SK-N-SH (cell line): ENCODE data around the gene WNK2. TPM values are rescaled to one million over a fixed set of nuclear protein-coding genes. Genes with fewer than 3 reads are reported as not detected.

Experiments
- CTCF ChIA-PET: fragments of 300-600, 350-600 bp; formaldehyde crosslinking; extraction: SDS; loops from one replicate; lab custom pipeline; 2021; lab: Yijun Ruan, JAX
- POLR2A ChIA-PET: fragments of 350-600 bp; sonication (Branson Sonifier 250); formaldehyde crosslinking; extraction: SDS; loops from one replicate; lab custom pipeline; 2020; ENCODE audit warnings: antibody characterized with exemption, inconsistent platforms; lab: Yijun Ruan, JAX
- DNase-seq: peaks from one replicate; pipeline ENCODE4 v3.0.0; 2012
- H2AFZ ChIP-seq: fragments of 200-600 bp; sonication (generic); 2 replicates; pipeline ENCODE4 v1.8.1; 2016; ENCODE audit warnings: antibody characterized with exemption, mild to moderate bottlenecking, low read depth
- H3F3A ChIP-seq: fragments of 200-600 bp; sonication (generic); replicated peaks from 2 replicates; pipeline ENCODE3; 2016; ENCODE audit warnings: antibody characterized with exemption, mild to moderate bottlenecking; ENCODE audit not compliant: insufficient read depth
- H3K27ac ChIP-seq, 2 experiments: fragments of 200-500 bp in 1 of 2; fragments of 200-600 bp in 1 of 2; sonication (Bioruptor generic) in 1 of 2; sonication (generic), shearing (Covaris generic) in 1 of 2; 2 replicates each; pipeline versions ENCODE4 v1.5.1 to v1.6.1; 2014 to 2016; ENCODE audit warnings: low read depth in 2 of 2, inconsistent platforms in 1 of 2, low read length in 1 of 2, mild to moderate bottlenecking in 1 of 2, mixed read lengths in 1 of 2
- H3K27me3 ChIP-seq: fragments of 200-600 bp; sonication (generic), shearing (Covaris generic); 2 replicates; pipeline ENCODE4 v1.6.1; 2016; ENCODE audit warnings: mixed run types; ENCODE audit not compliant: insufficient read depth
- H3K36me3 ChIP-seq, 2 experiments: fragments of 200-500 bp in 1 of 2; fragments of 200-600 bp in 1 of 2; sonication (Bioruptor generic) in 1 of 2; sonication (generic) in 1 of 2; replicated peaks in 1 of 2; 2 replicates each; pipeline versions ENCODE3 to v1.5.1; 2014 to 2016; ENCODE audit warnings: low read length in 1 of 2, mild to moderate bottlenecking in 1 of 2; ENCODE audit not compliant: insufficient read depth in 2 of 2, control insufficient read depth in 1 of 2
- H3K4me1 ChIP-seq, 2 experiments: fragments of 200-500 bp in 1 of 2; fragments of 200-600 bp in 1 of 2; sonication (Bioruptor generic) in 1 of 2; sonication (generic), shearing (Covaris generic) in 1 of 2; 2 replicates each; pipeline versions ENCODE4 v1.5.1 to v1.6.1; 2014 to 2016; ENCODE audit warnings: low read depth in 1 of 2, low read length in 1 of 2, mixed run types in 1 of 2; ENCODE audit not compliant: insufficient read depth in 2 of 2, control insufficient read depth in 1 of 2
- H3K4me2 ChIP-seq: fragments of 200-600 bp; sonication (generic), shearing (Covaris generic); 2 replicates; pipeline ENCODE4 v1.6.1; 2017; ENCODE audit warnings: mixed run types
- H3K4me3 ChIP-seq, 2 experiments: fragments of 200-500 bp in 1 of 2; fragments of 200-600 bp in 1 of 2; sonication (Bioruptor generic) in 1 of 2; sonication (generic), shearing (Covaris generic) in 1 of 2; 2 replicates each; pipeline versions ENCODE4 v1.5.1 to v1.8.1; 2014 to 2016; ENCODE audit warnings: low read depth in 2 of 2, inconsistent platforms in 1 of 2, low read length in 1 of 2, mild to moderate bottlenecking in 1 of 2, mixed read lengths in 1 of 2, moderate library complexity in 1 of 2
- H3K79me2 ChIP-seq: fragments of 200-600 bp; sonication (generic); 2 replicates; pipeline ENCODE4 v1.8.1; 2017; ENCODE audit warnings: mild to moderate bottlenecking; ENCODE audit not compliant: insufficient read depth
- H3K9ac ChIP-seq: fragments of 200-600 bp; sonication (generic); 2 replicates; pipeline ENCODE4 v1.6.1; 2017; ENCODE audit warnings: mixed run types
- H3K9me2 ChIP-seq: fragments of 200-600 bp; sonication (generic); 2 replicates; pipeline ENCODE4 v1.6.1; 2017; ENCODE audit warnings: mixed run types
- H3K9me3 ChIP-seq: fragments of 200-600 bp; sonication (generic); 2 replicates; pipeline ENCODE4 v1.6.1; 2017; ENCODE audit warnings: mixed run types, mild to moderate bottlenecking, moderate library complexity
- H4K20me1 ChIP-seq: fragments of 200-600 bp; sonication (generic); 2 replicates; pipeline ENCODE4 v1.6.1; 2017; ENCODE audit warnings: mild to moderate bottlenecking, mixed run types; ENCODE audit not compliant: insufficient read depth
- EZH2phosphoT487 ChIP-seq: fragments of 200-600 bp; sonication (generic); IDR thresholded peaks from 2 replicates; pipeline ENCODE4 v1.6.1; 2017; ENCODE audit warnings: low read depth, mixed run types, mild to moderate bottlenecking, antibody characterized with exemption, moderate library complexity, borderline replicate concordance
- FOSL2 ChIP-seq: IDR thresholded peaks from 2 replicates; pipeline ENCODE4 v1.4.0; 2012; ENCODE audit warnings: low read depth, mild to moderate bottlenecking, moderate library complexity, borderline replicate concordance
- FOXM1 ChIP-seq: IDR thresholded peaks from 2 replicates; pipeline ENCODE4 v1.4.0; 2012; ENCODE audit warnings: low read depth, mild to moderate bottlenecking
- GABPA ChIP-seq: IDR thresholded peaks from 2 replicates; pipeline ENCODE4 v1.4.0; 2012; ENCODE audit warnings: low read depth, mild to moderate bottlenecking
- GATA2 ChIP-seq: sonication (generic); formaldehyde crosslinking; IDR thresholded peaks from 2 replicates; pipeline ENCODE4 v1.5.0; 2020; ENCODE audit warnings: mild to moderate bottlenecking, missing genetic modification reagents
- MEF2A ChIP-seq: IDR thresholded peaks from 2 replicates; pipeline ENCODE4 v1.4.0; 2012; ENCODE audit warnings: low read depth, borderline replicate concordance
- MXI1 ChIP-seq: IDR thresholded peaks from 2 replicates; pipeline ENCODE4 v1.6.1; 2012; ENCODE audit warnings: mild to moderate bottlenecking, low read depth, low read length, improper control_type of control experiment
- NFIC ChIP-seq: IDR thresholded peaks from 2 replicates; pipeline ENCODE4 v1.4.0; 2012; ENCODE audit warnings: borderline replicate concordance
- NRF1 ChIP-seq: IDR thresholded peaks from 2 replicates; pipeline ENCODE4 v1.6.1; 2012; ENCODE audit warnings: low read depth, mild to moderate bottlenecking, low read length
- POLR2AphosphoS5 ChIP-seq: IDR thresholded peaks from 2 replicates; pipeline ENCODE4 v1.6.1; 2012; ENCODE audit warnings: low read depth, low read length
- RFX5 ChIP-seq: IDR thresholded peaks from 2 replicates; pipeline ENCODE4 v1.6.1; 2012; ENCODE audit warnings: mild to moderate bottlenecking, improper control_type of control experiment, low read length
- RXRA ChIP-seq: IDR thresholded peaks from 2 replicates; pipeline ENCODE4 v1.4.0; 2012; ENCODE audit warnings: low read depth, mild to moderate bottlenecking, borderline replicate concordance
- SIN3A ChIP-seq: IDR thresholded peaks from 2 replicates; pipeline ENCODE4 v1.6.1; 2012; ENCODE audit warnings: low read depth, mild to moderate bottlenecking, low read length, moderate library complexity, borderline replicate concordance
- SMC3 ChIP-seq: IDR thresholded peaks from 2 replicates; pipeline ENCODE4 v1.6.1; 2012; ENCODE audit warnings: low read depth, low read length, improper control_type of control experiment
- YY1 ChIP-seq: IDR thresholded peaks from 2 replicates; pipeline ENCODE4 v1.4.0; 2012; ENCODE audit warnings: low read depth, mild to moderate bottlenecking
- WGBS: methylation state at CpG from one replicate; pipeline ENCODE4 v1.1.6; 2017; ENCODE audit warnings: low lambda C conversion rate; 5-methylcytosine and 5-hydroxymethylcytosine counted together
- polyA plus RNA-seq, 3 experiments: library from polyadenylated mRNA; depleted of rRNA; stranded (reverse); fragments of >200 nt; gene quantifications; 2 replicates each; pipeline ENCODE4 v1.2.3, GENCODE V29; 2012
- TF ChIP-seq, protein P1 (sequence below): fragments of 150-350 bp; IDR thresholded peaks from 2 replicates; pipeline ENCODE4 v1.6.1; 2017; ENCODE audit warnings: antibody characterized with exemption, low read length, low read depth, borderline replicate concordance
- TF ChIP-seq, protein P2 (sequence below): fragments of 150-350 bp; IDR thresholded peaks from 2 replicates; pipeline ENCODE4 v1.6.1; 2016; ENCODE audit warnings: mild to moderate bottlenecking, low read depth, low read length
- TF ChIP-seq, protein P3 (sequence below): fragments of 200-600 bp; sonication (generic); IDR thresholded peaks from 2 replicates; pipeline ENCODE4 v1.6.1; 2017; ENCODE audit warnings: antibody characterized with exemption, mild to moderate bottlenecking, moderate library complexity
- TF ChIP-seq, protein P4 (sequence below): IDR thresholded peaks from 2 replicates; pipeline ENCODE4; 2012

WNK2 gene
- polyA plus RNA-seq, 1 of the 3 experiments (the other 2 are of a cell fraction) = 0.12 TPM

DNA sequence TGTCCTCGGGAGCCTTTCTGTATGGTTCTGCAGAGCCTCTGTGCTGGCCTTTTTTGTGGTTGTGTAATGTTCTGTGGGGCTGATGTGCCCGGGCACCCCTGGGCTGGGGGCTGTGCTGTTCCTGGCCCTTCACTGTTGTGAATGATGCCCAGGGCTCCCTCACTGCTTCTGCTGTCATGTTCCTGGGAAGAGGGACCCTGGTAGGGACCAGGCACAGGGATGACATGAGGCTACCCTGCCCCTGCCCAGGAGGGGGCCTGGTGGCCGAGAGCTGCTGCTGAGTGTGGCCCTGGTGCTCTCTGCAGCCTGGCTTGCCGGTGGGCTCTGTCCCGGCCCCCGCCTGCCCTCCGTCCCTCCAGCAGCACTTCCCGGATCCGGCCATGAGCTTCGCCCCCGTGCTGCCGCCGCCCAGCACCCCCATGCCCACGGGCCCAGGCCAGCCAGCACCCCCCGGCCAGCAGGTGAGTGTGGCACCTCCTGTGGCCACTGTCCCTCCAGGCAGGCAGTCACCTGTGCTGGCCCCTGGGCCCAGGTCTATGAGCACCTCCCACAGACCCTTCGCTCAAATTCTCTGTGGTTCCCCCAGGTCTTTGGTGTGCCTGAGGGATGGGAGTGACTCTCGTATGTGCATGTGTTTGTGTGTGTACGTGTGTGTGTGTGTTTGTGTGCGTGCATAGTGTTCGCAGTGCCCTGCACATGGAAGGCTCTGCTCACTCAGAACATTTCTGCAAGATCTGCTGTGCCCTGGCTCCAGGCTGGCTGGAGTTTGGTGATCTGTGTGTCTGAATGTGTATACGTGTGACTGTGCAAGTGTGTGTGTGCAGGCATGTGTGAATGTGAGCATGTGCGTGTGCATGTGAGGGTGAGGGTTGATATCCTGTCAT, 72.3 kb downstream of the WNK2 start:
- ChIA-PET CTCF (interaction anchor here (0.5 kb wide), 1 partner anchor 253 kb away, joined by 3 read pairs; no protein-coding TSS in a partner anchor), POLR2A (no interaction called here)
- no peaks in the 10 kb centered on the region for H3K9me2 ChIP-seq
- DNase-seq = peak; percentile 29
- H3K4me1 ChIP-seq = no peaks in the 10 kb centered on the region; a peak in 1 of 4 replicates
- no peaks in the 10 kb centered on the region for H3K9me3 ChIP-seq
- no peaks in the 10 kb centered on the region for H3K27me3 ChIP-seq
- no peaks in the 10 kb centered on the region for H3K36me3 ChIP-seq
- H3K27ac ChIP-seq = no peak overlapping the region
- 76% methylated on average over 21 of the region's 22 CpGs for WGBS
- no peak overlapping the region for H3K4me3 ChIP-seq
- TF ChIP-seq, protein P1, sequence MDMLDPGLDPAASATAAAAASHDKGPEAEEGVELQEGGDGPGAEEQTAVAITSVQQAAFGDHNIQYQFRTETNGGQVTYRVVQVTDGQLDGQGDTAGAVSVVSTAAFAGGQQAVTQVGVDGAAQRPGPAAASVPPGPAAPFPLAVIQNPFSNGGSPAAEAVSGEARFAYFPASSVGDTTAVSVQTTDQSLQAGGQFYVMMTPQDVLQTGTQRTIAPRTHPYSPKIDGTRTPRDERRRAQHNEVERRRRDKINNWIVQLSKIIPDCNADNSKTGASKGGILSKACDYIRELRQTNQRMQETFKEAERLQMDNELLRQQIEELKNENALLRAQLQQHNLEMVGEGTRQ = no peak
- TF ChIP-seq GATA2 (CRISPR knock-in tag) (no peak), RXRA (no peak), GABPA (no peak), NRF1 (no peak), SMC3 (no peak), RFX5 (no peak), NFIC (no peak), SIN3A (no peak), POLR2AphosphoS5 (no peak), FOSL2 (no peak), EZH2phosphoT487 (no peak), YY1 (no peak), MEF2A (no peak), FOXM1 (no peak), MXI1 (no peak)
- TF ChIP-seq, protein P2, sequence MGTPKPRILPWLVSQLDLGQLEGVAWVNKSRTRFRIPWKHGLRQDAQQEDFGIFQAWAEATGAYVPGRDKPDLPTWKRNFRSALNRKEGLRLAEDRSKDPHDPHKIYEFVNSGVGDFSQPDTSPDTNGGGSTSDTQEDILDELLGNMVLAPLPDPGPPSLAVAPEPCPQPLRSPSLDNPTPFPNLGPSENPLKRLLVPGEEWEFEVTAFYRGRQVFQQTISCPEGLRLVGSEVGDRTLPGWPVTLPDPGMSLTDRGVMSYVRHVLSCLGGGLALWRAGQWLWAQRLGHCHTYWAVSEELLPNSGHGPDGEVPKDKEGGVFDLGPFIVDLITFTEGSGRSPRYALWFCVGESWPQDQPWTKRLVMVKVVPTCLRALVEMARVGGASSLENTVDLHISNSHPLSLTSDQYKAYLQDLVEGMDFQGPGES = no peak
- TF ChIP-seq, protein P3, sequence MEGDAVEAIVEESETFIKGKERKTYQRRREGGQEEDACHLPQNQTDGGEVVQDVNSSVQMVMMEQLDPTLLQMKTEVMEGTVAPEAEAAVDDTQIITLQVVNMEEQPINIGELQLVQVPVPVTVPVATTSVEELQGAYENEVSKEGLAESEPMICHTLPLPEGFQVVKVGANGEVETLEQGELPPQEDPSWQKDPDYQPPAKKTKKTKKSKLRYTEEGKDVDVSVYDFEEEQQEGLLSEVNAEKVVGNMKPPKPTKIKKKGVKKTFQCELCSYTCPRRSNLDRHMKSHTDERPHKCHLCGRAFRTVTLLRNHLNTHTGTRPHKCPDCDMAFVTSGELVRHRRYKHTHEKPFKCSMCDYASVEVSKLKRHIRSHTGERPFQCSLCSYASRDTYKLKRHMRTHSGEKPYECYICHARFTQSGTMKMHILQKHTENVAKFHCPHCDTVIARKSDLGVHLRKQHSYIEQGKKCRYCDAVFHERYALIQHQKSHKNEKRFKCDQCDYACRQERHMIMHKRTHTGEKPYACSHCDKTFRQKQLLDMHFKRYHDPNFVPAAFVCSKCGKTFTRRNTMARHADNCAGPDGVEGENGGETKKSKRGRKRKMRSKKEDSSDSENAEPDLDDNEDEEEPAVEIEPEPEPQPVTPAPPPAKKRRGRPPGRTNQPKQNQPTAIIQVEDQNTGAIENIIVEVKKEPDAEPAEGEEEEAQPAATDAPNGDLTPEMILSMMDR = no peak
- TF ChIP-seq, protein P4, sequence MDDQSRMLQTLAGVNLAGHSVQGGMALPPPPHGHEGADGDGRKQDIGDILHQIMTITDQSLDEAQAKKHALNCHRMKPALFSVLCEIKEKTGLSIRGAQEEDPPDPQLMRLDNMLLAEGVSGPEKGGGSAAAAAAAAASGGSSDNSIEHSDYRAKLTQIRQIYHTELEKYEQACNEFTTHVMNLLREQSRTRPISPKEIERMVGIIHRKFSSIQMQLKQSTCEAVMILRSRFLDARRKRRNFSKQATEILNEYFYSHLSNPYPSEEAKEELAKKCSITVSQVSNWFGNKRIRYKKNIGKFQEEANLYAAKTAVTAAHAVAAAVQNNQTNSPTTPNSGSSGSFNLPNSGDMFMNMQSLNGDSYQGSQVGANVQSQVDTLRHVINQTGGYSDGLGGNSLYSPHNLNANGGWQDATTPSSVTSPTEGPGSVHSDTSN = no peak
- H3K79me2 ChIP-seq = no peaks in the 10 kb centered on the region
- no peaks in the 10 kb centered on the region for H3F3A ChIP-seq
- H3K9ac ChIP-seq = no peak overlapping the region
- H3K4me2 ChIP-seq = no peak overlapping the region
- no peak overlapping the region for H2AFZ ChIP-seq
- no peaks in the 10 kb centered on the region for H4K20me1 ChIP-seq
